AG10803 (cell line): ENCODE data around the gene NCLN.
A peak's percentile ranks its signal among the peaks of the same experiment; 100 is the strongest.

Source experiments
- DNase-seq: peaks from one replicate; pipeline ENCODE4 v3.0.0; 2010; ENCODE audit warnings: low read depth
- H3K4me3 ChIP-seq: 2 replicates; pipeline ENCODE4 v1.5.1; 2011; ENCODE audit warnings: mild to moderate bottlenecking, low read length, control low read depth
- CTCF ChIP-seq: conservative IDR thresholded peaks from 2 replicates; pipeline ENCODE4 v1.5.1; 2011; ENCODE audit warnings: mild to moderate bottlenecking, low read length, control low read depth, inconsistent platforms

The NCLN gene

GRCh38 chr19:3142292-3142670 is 43.4 kb upstream of the NCLN start:
- no peak for TF ChIP-seq CTCF
- DNase-seq: peak; percentile 90
- no peak overlapping the region for H3K4me3 ChIP-seq

- no peak for DNase-seq
- TF ChIP-seq CTCF: no peak
- no peak overlapping the region for H3K4me3 ChIP-seq
These were observed 42.9 kb upstream of the NCLN start for GRCh38 chr19:3142781-3143337.

- no peak overlapping the region for H3K4me3 ChIP-seq
- DNase-seq: no peak
- TF ChIP-seq CTCF: no peak
These were observed 39.6 kb upstream of the NCLN start for GRCh38 chr19:3145909-3146676.

- peak; percentile 66 for TF ChIP-seq CTCF
- H3K4me3 ChIP-seq: no peak overlapping the region
- DNase-seq: no peak
These were observed 39.0 kb upstream of the NCLN start for GRCh38 chr19:3146677-3147100.

- no peak for DNase-seq
- no peak for TF ChIP-seq CTCF
- H3K4me3 ChIP-seq: no peak overlapping the region
These were observed 37.2 kb upstream of the NCLN start for GRCh38 chr19:3148503-3148902.

GRCh38 chr19:3149089-3149488 is 36.6 kb upstream of the NCLN start:
- no peak for TF ChIP-seq CTCF
- no peak for DNase-seq
- no peak overlapping the region for H3K4me3 ChIP-seq
